CD14-positive monocyte (primary cell): ENCODE measurements around the gene RNF186. TPM values are rescaled to one million over a fixed set of nuclear protein-coding genes. Genes with fewer than 3 reads are reported as not detected.

Source experiments
- DNase-seq, 3 donors: peaks; one replicate each; pipeline ENCODE4 v3.0.0-alpha.2; 2011 to 2022
- H2AFZ ChIP-seq: 2 replicates; pipeline ENCODE4 v1.6.0; 2012; ENCODE audit warnings: mild to moderate bottlenecking, low read depth, low read length, inconsistent platforms; ENCODE audit not compliant: insufficient read depth, poor library complexity, severe bottlenecking
- H3K27ac ChIP-seq, 2 donors: 1 replicate in 1 of 2; 2 replicates in 1 of 2; pipeline ENCODE4 v1.5.1; 2012 to 2013; ENCODE audit warnings: low read length in 2 of 2, control low read depth in 1 of 2, inconsistent platforms in 1 of 2, low read depth in 1 of 2, mild to moderate bottlenecking in 1 of 2
- H3K27me3 ChIP-seq, 2 donors: one replicate each; pipeline versions ENCODE4 v1.6.0 to v1.6.1; 2011 to 2013; ENCODE audit warnings: low read length in 2 of 2; ENCODE audit not compliant: control insufficient read depth in 2 of 2, insufficient read depth in 2 of 2
- H3K36me3 ChIP-seq, 2 donors: replicated peaks in 1 of 2; 1 replicate in 1 of 2; 2 replicates in 1 of 2; pipeline versions ENCODE4 v1.5.1 to v1.6.1; 2012 to 2013; ENCODE audit warnings: low read length in 2 of 2, control low read depth in 1 of 2, inconsistent platforms in 1 of 2, mild to moderate bottlenecking in 1 of 2; ENCODE audit not compliant: insufficient read depth in 2 of 2, control insufficient read depth in 1 of 2
- H3K4me1 ChIP-seq, 2 donors: 1 replicate in 1 of 2; 2 replicates in 1 of 2; pipeline versions ENCODE4 v1.5.1 to v1.6.1; 2012 to 2013; ENCODE audit warnings: low read length in 2 of 2, control low read depth in 1 of 2, inconsistent platforms in 1 of 2, mild to moderate bottlenecking in 1 of 2, moderate library complexity in 1 of 2; ENCODE audit not compliant: insufficient read depth in 2 of 2, control insufficient read depth in 1 of 2
- H3K4me2 ChIP-seq: replicated peaks from 2 replicates; pipeline ENCODE3; 2012; ENCODE audit warnings: low read length, moderate library complexity, mild to moderate bottlenecking; ENCODE audit not compliant: poor library complexity, severe bottlenecking; ENCODE audit errors: extremely low read depth
- H3K4me3 ChIP-seq, 3 experiments: fragments of 200-600 bp in 1 of 3; sonication (generic) in 1 of 3; replicated peaks in 1 of 3; 1 replicate in 2 of 3; 2 replicates in 1 of 3; pipeline ENCODE4 v1.5.1; 2011 to 2013; ENCODE audit warnings: low read length in 3 of 3, mild to moderate bottlenecking in 3 of 3, control low read depth in 2 of 3, low read depth in 2 of 3, inconsistent platforms in 1 of 3, moderate library complexity in 1 of 3
- H3K79me2 ChIP-seq: 2 replicates; pipeline ENCODE4 v1.6.0; 2012; ENCODE audit warnings: mild to moderate bottlenecking, control low read depth, inconsistent platforms, low read length, moderate library complexity; ENCODE audit not compliant: insufficient read depth
- H3K9ac ChIP-seq: 2 replicates; pipeline ENCODE4 v1.6.0; 2017; ENCODE audit warnings: low read length, mild to moderate bottlenecking; ENCODE audit not compliant: insufficient read depth, poor library complexity, severe bottlenecking
- H3K9me3 ChIP-seq, 2 donors: replicated peaks in 1 of 2; 1 replicate in 1 of 2; 2 replicates in 1 of 2; pipeline versions ENCODE4 v1.5.1 to v1.6.1; 2012 to 2013; ENCODE audit warnings: low read length in 2 of 2, control low read depth in 1 of 2; ENCODE audit not compliant: control insufficient read depth in 1 of 2, insufficient read depth in 1 of 2
- H4K20me1 ChIP-seq: 2 replicates; pipeline ENCODE4 v1.6.0; 2012; ENCODE audit warnings: mild to moderate bottlenecking, low read length, control low read depth, moderate library complexity; ENCODE audit not compliant: insufficient read depth
- H3K27ac Mint-ChIP-seq, 7 donors: one replicate each; pipeline ENCODE4 v1.8.0; 2020; ENCODE audit warnings: mild to moderate bottlenecking in 7 of 7, mixed read lengths in 7 of 7, moderate library complexity in 6 of 7, inconsistent platforms in 2 of 7
- H3K27me3 Mint-ChIP-seq, 3 donors: one replicate each; pipeline ENCODE4 v1.8.0; 2021 to 2022; ENCODE audit warnings: low read depth in 3 of 3, mild to moderate bottlenecking in 3 of 3, mixed read lengths in 3 of 3, moderate library complexity in 3 of 3, inconsistent platforms in 1 of 3
- H3K36me3 Mint-ChIP-seq, 2 donors: one replicate each; pipeline ENCODE4 v1.8.0; 2020; ENCODE audit warnings: mixed read lengths in 2 of 2, inconsistent platforms in 1 of 2, mild to moderate bottlenecking in 1 of 2
- H3K4me1 Mint-ChIP-seq: one replicate; pipeline ENCODE4 v1.8.0; 2020; ENCODE audit warnings: mild to moderate bottlenecking, mixed read lengths
- H3K4me3 Mint-ChIP-seq, 2 donors: one replicate each; pipeline ENCODE4 v1.8.0; 2020; ENCODE audit warnings: mild to moderate bottlenecking in 2 of 2, mixed read lengths in 2 of 2, moderate library complexity in 1 of 2
- H3K9me3 Mint-ChIP-seq, 7 donors: one replicate each; pipeline ENCODE4 v1.8.0; 2020 to 2022; ENCODE audit warnings: mixed read lengths in 7 of 7, mild to moderate bottlenecking in 6 of 7, moderate library complexity in 6 of 7, inconsistent platforms in 2 of 7
- WGBS: methylation state at CpG from one replicate; pipeline ENCODE4 v1.1.5; 2013; ENCODE audit warnings: missing lambda C conversion rate; ENCODE audit not compliant: insufficient coverage; 5-methylcytosine and 5-hydroxymethylcytosine counted together
- intact Hi-C, 2 donors: fragments of 100-400 bp; cut with micrococcal nuclease; formaldehyde crosslinking; loops; one replicate each; pipeline versions ENCODE4 v1.15.0 to v1.15.1; 2023
- polyA plus RNA-seq, 3 donors: library from polyadenylated mRNA; depleted of rRNA in 1 of 3; unstranded in 2 of 3; stranded (reverse) in 1 of 3; fragments of 300-500 nt in 2 of 3; fragments of >200 nt in 1 of 3; fragmentation: Illumina TruSeq in 2 of 3; gene quantifications; 1 replicate in 2 of 3; 2 replicates in 1 of 3; pipeline ENCODE4 v1.2.3, GENCODE V29; 2012 to 2021
- TF ChIP-seq, protein P1 (sequence below): fragments of 200-600 bp; IDR thresholded peaks from one replicate; pipeline ENCODE4 v1.8.0; 2022; ENCODE audit warnings: antibody characterized with exemption, mild to moderate bottlenecking

RNF186 gene
- polyA plus RNA-seq, 3 donors = not detected

DNA sequence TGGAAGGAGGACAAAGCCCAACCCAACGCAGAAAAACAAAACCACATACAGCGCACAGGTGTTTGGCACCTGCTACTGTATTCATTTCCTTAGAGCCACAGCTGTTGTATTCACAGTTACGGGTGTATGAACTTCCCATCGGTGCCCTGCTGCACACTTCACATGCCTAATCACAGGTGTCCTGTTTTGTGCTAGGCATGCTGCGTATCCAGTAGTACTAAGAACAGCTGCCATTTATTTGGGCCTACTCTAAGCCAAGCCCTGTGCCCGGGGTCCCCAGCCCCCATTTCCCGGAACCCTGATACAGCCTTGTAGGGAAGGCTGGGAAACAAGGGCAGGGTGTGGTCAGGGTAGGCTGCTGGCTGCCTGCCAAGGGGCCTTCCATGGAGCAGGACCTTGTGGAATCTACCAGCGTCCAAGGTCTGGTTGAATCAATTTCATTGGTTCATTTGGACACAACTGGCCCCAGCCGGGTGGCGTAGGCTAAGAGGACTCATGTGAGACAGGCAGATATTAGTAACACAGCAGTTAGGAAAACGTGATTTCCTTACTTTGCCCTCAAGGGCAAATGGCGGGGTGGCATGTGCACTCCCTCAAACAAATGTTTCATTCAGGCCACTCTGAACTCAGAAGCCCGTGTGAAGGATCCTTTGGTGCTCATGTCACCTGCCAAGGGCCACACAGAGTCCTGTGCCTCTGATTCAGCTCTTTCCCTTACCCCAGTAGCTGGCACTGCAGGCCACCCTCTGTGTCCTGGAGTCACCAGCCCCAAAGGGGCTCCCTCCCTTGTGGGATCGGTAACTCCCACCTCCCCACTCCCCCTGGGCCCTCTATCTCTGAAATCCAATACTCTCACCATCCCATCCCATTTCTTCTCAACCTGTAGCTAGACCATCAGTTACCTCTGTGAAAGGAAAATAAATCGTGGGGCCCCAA lies 986 bp upstream of the RNF186 start:
- Histone ChIP-seq H4K20me1 (no peaks in the 10 kb centered on the region), H3K27ac (no peak overlapping the region), H2AFZ (no peak overlapping the region), H3K4me2 (no peak overlapping the region), H3K9me3 (no peaks in the 10 kb centered on the region), H3K27me3 (no peaks in the 10 kb centered on the region), H3K79me2 (no peaks in the 10 kb centered on the region), H3K4me1 (no peaks in the 10 kb centered on the region), H3K9ac (no peak overlapping the region), H3K36me3 (no peaks in the 10 kb centered on the region), H3K4me3 (no peak overlapping the region)
- Mint-ChIP-seq H3K36me3 (no peaks in the 10 kb centered on the region), H3K27ac (no peak overlapping the region), H3K9me3 (peaks cover 0 to 2% (median 0%) of the 10 kb centered on the region in 7 donors), H3K27me3 (peaks cover 2 to 13% (median 10%) of the 10 kb centered on the region in 3 donors), H3K4me1 (no peaks in the 10 kb centered on the region), H3K4me3 (no peak overlapping the region)
- TF ChIP-seq, protein P1, sequence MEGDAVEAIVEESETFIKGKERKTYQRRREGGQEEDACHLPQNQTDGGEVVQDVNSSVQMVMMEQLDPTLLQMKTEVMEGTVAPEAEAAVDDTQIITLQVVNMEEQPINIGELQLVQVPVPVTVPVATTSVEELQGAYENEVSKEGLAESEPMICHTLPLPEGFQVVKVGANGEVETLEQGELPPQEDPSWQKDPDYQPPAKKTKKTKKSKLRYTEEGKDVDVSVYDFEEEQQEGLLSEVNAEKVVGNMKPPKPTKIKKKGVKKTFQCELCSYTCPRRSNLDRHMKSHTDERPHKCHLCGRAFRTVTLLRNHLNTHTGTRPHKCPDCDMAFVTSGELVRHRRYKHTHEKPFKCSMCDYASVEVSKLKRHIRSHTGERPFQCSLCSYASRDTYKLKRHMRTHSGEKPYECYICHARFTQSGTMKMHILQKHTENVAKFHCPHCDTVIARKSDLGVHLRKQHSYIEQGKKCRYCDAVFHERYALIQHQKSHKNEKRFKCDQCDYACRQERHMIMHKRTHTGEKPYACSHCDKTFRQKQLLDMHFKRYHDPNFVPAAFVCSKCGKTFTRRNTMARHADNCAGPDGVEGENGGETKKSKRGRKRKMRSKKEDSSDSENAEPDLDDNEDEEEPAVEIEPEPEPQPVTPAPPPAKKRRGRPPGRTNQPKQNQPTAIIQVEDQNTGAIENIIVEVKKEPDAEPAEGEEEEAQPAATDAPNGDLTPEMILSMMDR = no peak
- intact Hi-C loops = no loop called here
- DNase-seq = no peak
- WGBS = 82% methylated on average over 11 of the region's 15 CpGs

DNA sequence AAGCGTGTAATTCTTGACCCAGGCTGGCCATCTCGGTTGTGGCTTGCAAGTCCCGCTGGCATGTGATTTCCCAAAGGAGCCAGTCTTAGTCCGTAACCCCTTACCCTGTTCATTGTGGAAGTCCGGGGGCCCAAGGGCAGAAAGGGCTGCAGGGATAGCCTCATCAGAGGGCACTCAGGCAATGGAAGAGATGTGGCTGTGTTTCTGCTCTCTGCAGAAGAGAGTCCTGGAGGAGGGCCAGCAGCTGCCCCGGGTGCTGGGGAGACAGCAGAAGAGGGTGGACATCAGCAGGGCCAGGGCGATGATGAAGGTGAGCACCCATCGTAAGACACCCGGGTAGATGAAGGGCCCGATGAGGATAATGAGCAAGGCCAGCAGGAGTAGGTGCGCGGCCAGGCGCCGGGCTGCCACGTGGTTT lies 830 bp downstream of the RNF186 start:
- H3K36me3 Mint-ChIP-seq = no peaks in the 10 kb centered on the region
- H3K27ac ChIP-seq = no peak overlapping the region
- H3K4me1 ChIP-seq = no peaks in the 10 kb centered on the region
- H3K4me3 Mint-ChIP-seq = no peak overlapping the region
- no peaks in the 10 kb centered on the region for H3K4me1 Mint-ChIP-seq
- H2AFZ ChIP-seq = no peak overlapping the region
- intact Hi-C loops = no loop called here
- H3K36me3 ChIP-seq = no peaks in the 10 kb centered on the region
- H3K9me3 Mint-ChIP-seq = peaks cover 0 to 2% (median 0%) of the 10 kb centered on the region in 7 donors
- DNase-seq = no peak
- TF ChIP-seq, protein P1 = no peak
- H3K27me3 ChIP-seq = no peaks in the 10 kb centered on the region
- H3K4me2 ChIP-seq = no peak overlapping the region
- no peak overlapping the region for H3K4me3 ChIP-seq
- H4K20me1 ChIP-seq = no peaks in the 10 kb centered on the region
- H3K79me2 ChIP-seq = no peaks in the 10 kb centered on the region
- peaks cover 3 to 12% (median 9%) of the 10 kb centered on the region in 3 donors for H3K27me3 Mint-ChIP-seq
- H3K9ac ChIP-seq = no peak overlapping the region
- 99% methylated on average over 8 of the region's 15 CpGs for WGBS
- H3K9me3 ChIP-seq = no peaks in the 10 kb centered on the region
- H3K27ac Mint-ChIP-seq = no peak overlapping the region
